Measurements from ENCODE around the gene LMNTD1.
"Not testable (repeated sequence)": the region's sequence is repeated elsewhere in the genome, so short reads cannot be mapped to it uniquely, and the experiment has no call there.

LMNTD1 gene, protein sequence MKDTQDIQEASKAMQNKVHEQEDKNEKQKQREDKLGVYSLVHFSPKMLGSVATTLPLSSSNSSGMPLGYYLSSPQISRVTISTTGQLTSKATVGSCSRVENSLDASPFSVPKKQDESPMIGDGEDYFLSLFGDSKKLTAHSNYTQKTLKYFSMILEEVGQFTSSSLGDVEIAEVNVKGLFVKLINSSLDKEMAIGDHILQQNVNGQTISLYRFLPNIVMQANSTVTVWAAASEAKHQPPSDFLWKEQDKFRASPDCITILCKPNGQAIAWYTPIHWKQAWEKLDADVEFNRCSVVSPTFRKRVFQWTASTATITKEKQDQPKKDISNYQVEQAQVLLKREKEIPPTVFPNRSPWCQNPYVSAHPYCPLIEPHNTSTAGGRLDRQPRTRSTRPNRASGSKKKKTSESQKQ

DNA sequence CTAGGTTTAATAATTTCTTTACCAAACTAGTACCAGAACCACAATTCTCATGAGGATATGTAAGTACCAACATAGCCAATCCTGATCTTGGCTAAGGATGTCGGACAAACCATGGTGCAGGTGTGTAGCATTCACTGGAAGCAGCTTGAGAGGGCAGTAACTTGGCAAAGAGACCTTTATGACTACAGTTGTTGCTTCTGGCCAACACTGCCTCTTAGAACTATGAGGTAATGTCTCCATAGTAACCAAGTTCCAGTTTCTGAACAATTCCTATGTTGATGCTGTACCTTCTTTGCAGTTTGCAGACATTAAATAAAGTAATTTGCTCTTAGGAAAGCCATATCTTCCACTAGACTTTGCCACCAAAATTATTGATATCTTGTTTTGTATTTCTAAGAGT, at the start of gene LMNTD1:
Gene LMNTD1, minus strand, starts transcription at position 186 of the 400 bp plus-strand sequence. CDS start 324 bp downstream, outside the sequence.
- no peak for DNase-seq (ENCODE audit: low read depth in 3 of 3, low spot score in 1 of 3)

DNA sequence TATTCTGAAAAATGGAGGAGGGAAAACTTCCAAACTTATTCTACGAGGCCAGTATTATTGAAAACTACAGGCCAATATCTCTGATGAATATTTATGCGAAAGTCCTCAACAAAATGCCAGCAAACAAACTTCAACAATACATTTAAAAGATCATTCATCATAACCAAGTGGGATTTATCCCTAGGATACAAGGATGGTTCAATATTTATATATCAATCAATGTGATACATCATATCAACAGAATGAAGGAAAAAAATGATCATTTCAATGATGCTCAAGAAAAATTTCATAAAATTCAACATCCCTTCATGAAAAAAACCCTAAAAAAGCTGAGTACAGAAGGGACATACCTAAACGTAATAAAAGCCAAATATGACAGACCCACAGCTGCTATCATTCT, 45.9 kb upstream of the LMNTD1 start:
- no peak for DNase-seq (ENCODE audit: low read depth in 3 of 3, low spot score in 1 of 3)

DNA sequence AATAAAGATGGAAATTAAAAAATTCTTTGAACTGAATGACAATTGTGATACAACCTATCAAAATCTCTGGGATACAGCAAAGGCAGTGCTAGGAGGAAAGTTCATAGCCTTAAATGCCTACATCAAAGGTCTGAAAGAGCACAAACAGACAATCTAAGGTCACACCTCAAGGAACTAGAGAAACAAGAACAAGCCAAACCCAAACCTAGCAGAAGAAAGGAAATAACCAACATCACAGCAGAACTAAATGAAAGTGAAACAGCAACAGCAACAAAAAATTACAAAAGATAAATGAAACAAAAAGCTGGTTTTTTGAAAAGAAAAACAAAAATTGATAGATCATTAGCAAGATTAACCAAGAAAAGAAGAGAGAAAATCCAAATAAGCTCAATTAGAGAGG, 42.4 kb upstream of the LMNTD1 start:
- not testable (repeated sequence) for DNase-seq (ENCODE audit: low read depth in 3 of 3, low spot score in 1 of 3)

DNA sequence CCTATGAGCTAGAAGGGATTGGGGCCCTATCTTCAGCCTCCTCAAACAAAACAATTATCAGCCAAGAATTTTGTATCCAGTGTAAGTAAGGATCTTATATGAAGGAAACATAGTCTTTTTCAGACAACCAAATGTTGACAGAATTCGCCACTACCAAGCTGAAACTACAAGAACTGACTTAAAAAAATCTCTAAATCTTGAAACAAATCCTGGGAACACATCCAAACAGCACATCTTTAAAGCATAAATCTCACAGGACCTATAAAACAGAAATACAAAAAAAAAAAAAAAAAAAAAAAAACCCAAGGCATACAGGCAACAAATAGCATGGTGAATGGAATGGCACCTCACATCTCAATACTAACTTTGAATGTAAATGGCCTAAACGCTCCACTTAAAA, 41.3 kb upstream of the LMNTD1 start:
- no peak for DNase-seq (ENCODE audit: low read depth in 3 of 3, low spot score in 1 of 3)

DNA sequence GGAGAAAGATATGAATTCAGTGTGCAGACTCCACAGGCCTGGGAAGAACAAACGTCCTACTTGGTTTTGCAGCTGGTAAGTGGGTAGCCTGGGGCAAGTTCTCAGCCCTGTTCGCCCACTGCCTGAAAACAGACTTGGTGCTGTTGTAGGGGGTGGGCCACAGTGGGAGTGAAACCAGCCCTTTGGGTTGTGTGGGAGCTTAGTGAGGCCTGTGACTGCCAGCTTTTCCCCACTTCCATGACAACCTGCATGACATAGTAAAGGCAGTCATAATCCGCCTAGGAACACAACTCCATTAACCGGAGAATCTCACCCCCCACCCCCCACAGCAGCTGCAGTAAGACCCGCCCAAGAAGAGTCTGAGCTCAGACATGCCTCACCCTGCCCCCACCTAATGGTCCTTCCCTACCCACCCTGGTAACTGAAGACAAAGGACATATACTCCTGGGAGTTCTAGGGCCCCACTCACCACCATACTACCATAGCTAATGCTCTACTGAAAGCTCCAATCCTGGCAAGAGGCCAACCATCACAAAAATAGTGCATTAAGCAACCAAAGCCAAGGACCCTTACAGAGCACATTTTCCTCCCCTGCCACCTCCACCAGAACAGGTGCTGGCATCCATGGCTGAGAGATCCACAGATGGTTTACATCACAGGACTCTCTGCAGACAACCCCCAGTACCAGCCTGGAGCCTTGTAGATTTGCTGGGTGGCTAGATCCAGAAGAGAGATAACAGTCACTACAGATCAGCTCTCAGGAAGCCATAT, 39.8 kb upstream of the LMNTD1 start:
- no peak for DNase-seq (ENCODE audit: low read depth in 3 of 3, low spot score in 1 of 3)

DNA sequence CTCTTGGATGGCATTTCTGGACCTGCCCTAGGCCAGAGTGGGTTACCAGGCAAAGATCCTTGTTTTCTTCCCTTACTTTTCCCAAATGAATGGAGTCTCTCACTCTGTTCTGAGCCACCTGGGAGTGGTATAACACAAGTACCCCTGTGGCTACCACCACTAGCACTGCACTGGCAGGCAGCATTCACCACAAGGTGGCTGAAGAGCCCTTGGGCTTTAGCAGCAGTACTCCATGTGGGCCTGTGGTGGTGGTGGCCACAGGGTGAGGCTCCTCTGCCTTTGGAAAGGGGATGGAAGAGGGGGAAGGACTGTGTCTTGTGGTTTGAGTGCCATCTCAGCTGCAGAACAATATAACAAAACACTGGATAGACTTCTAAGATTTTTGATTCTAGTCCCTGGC, 38.1 kb upstream of the LMNTD1 start:
- DNase-seq (ENCODE audit: low read depth in 3 of 3, low spot score in 1 of 3), result no peak

DNA sequence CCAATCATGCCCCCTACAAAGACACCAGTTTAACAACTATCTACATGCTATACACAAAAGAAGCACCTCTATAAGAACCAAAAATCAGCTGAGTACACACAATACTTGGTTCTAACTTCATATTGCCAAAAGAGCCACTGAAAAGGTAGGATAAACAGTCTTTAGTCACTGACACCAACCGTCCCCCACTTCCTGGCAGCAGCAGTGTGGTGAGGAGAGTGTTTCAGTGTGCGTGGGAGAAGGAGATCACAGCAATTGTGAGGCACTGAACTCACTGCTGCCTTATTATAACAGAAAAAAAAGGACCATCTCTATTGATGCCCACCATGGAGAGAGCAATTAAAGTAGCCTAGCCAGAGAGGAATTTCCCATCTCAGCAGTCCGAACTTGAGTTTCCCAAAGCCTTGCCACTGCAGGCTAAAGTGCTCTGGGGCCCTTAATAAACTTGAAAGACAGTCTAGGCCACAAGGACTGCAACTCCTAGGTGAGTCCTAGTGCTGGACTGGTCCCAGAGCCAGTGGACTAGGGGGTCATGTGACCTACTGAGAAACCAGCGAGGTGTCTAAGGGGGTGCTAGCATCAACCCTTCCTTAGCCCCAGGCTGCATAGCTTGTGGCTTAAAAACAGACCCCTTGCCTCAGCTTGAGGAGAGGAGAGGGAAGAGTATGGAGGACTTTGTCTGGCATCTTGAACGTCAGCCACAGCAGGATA, 37.1 kb upstream of the LMNTD1 start:
- DNase-seq (ENCODE audit: low read depth in 3 of 3, low spot score in 1 of 3), result peak in 1 of 3 donors; percentile 6

DNA sequence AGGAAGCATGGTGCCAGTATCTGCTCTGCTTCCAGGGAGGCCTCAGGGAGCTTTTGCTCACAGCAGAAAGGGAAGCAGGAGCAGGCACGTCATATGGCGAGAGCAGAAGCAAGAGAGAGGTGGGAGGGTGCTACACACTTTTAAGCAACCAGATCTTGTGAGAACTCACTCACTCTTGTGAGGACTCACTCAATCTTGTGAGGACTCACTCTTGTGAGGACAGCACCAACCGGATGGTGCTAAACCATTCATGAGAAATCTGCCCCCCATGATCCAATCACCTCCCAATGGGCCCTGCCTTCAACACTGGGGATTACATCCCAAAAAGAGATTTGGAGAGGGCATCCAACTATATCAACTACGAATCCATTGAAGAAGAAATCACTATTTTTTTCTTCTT, 34.3 kb upstream of the LMNTD1 start:
- DNase-seq (ENCODE audit: low read depth in 3 of 3, low spot score in 1 of 3), result no peak

DNA sequence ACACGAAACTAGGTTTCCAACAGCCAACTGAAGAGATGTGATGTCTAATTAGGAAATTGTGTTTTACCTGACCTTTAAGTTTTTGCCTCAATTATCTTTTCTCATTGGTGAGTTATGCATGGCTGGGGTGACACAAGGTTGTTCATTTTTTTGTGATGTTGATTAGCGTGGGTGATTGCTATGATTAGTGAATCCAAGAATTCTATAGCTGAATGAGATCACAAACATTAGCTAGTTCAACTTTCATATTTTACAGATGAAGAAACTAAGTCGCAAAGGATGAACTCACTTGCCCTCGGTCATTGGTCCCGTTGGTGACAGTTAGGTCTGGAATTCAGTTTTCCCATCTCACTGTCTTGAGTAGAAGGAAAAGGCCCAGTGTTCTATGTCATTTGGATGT, 32.6 kb upstream of the LMNTD1 start:
- no peak for DNase-seq (ENCODE audit: low read depth in 3 of 3, low spot score in 1 of 3)

DNA sequence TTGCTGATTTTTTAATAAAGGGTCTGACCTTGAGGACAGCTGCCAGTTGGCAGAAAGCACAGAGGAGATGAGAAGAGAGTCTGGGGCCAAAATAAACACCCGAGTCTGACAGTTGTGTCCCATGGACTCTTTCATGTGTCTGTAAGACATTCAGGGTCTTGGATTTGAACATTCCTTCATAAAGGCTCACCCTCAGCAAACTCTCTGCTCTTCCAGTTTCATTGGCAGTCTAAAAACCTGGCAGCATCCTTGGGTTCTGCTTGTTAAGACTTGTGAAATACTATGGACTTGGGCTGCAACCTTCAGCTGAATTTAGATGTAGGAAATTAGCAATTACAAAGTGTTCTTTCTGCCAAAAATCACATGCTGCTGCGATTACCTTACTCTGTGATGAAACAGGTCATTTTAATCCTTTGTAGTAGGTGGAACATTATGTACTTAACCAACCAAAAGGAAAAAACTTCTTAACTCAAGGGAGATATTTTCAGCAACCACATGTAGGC, 32.0 kb upstream of the LMNTD1 start:
- no peak for DNase-seq (ENCODE audit: low read depth in 3 of 3, low spot score in 1 of 3)

DNA sequence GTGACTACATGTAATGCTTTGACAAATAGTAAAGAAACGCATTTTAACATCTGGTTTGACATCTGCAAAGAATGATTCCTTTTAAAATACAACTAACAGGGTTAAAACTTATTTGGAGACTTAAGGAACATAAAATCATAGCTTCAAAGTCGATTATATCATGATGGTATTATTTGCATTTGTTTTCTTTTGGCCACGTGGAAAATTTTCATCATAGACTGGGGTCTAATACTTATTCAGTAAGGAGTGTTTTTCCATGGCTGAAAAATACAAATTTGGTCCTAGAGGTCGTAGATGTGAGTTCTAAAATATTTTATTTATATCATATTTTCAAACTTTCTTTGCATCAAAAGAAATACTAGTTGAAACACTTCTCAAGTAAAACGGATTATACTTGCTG, 31.5 kb upstream of the LMNTD1 start:
- no peak for DNase-seq (ENCODE audit: low read depth in 3 of 3, low spot score in 1 of 3)

DNA sequence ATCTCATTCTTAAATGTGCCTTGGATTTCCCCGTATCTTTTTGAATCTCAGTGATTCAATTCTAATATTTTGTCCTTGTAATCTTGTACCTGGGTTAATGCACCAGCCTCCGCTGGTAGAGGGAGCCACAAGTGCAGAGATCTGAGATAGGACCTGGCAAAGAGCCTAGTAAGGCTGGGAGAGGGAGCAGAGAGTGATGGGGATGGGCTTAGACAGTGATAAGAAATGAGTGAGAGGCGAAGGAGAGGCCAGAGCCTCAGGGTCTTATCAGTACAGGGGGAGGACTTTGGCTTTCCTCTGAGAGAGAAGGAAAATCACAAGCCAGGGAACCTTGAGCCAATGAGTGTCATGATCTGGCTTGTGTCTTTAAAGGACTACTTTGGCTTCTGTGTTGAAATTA, 30.5 kb upstream of the LMNTD1 start:
- DNase-seq (ENCODE audit: low read depth in 3 of 3, low spot score in 1 of 3), result no peak

DNA sequence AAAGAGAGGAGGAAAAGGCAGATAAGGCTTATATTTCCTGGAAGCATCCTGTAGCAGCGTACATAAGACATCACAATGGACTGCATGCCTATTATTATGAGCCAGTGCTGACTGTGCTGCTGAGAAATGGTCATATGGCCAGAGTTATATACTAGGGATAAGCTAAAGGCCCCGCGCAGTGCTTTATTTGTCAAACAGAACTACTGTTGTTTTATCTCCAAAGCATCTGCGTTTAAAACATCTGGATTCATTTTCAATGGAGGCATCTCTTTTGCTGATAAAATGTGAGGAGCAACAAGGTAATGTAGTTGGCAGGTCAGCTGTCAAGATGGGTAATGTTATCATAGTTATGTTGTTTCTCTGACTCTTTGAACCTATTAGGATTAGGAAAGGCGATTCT, 28.0 kb upstream of the LMNTD1 start:
- no peak for DNase-seq (ENCODE audit: low read depth in 3 of 3, low spot score in 1 of 3)

DNA sequence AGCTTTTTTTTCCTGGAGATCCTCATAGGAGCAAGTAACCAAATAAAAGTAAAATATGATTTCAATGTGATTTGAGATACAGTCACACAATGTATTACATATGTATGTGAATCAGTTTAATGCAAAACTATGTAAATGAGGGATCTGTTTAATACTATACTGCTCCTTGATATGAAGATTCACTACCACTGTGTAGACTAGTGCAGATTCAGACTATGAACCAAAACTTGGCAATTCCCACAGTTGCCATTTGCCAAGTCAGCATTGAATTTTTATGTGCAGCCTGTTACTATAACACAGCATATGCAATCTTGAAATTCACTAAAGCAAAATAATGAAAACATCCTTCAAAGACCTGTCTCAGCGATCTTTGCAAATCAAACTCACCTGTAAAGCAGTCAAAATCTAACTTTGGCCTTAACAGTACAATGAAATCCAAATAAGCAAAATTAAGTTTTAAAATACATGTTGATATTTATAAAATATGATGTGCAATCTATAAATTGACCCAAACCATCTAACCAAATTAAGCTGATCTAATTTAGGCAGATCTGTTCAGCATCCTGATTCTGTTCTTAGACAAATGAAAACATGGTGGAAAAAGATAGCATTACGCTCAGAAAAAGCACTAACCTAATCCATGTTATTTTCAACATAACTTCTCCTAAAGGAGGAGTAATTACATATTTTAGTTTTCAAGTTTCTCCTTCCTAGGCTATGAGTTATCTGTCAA, 25.5 kb upstream of the LMNTD1 start:
- DNase-seq (ENCODE audit: low read depth in 3 of 3, low spot score in 1 of 3), result no peak

DNA sequence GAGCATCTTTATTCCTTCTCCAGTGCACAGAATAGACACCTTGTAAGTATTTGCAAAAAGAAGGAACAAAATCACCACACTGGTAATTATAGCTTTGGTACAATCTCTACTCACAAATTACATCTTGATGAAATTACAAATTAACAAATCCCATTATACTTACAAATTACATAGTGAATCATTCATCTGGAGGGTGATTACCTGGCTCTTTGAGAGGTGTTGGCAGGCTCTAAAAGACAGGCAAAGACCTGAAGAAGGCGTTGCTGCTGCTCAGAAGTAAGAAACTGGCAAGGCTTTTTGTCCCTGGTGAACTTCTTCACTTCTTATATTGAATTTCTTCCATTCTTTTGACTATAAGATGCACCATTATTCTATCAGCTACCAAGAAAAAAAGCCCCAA, 21.7 kb upstream of the LMNTD1 start:
- no peak for DNase-seq (ENCODE audit: low read depth in 3 of 3, low spot score in 1 of 3)

DNA sequence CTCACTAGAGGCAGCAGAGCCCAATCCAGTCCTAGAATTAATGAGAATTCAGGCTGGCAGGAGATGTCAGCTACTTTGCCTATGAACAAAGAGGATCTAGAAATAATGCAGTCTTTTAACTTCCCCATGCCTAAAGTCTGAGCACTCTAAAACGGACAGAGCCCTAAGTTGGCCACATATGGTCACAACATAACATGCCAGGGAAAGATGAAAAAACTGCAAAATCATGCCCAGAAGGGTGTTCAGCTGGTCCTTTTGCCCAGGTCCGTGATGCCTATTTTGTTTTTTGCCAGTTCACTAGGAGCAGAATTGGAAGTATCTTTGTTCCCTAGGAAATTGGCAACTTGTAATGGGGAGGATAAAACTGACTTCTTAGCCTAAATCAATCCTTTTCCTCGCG, 20.3 kb upstream of the LMNTD1 start:
- no peak for DNase-seq (ENCODE audit: low read depth in 3 of 3, low spot score in 1 of 3)

DNA sequence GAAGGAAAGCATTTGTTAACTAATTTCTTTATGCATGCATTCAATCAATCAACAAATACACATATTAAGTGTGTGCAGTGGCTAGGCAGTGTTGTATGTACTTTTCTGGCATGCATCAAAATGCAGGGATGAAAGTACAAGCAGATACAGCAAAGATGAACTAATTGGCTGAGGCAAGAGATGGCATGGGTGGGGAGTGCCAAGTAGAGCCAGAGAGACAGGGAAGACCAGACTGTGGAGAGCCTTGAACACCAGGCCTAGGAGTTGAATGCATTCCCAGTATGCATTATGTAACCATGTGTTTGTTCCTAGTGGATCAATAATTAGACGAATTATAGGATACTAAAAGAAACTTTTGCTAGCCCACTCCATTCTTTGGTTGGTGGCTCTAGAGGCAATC, 17.3 kb upstream of the LMNTD1 start:
- no peak for DNase-seq (ENCODE audit: low read depth in 3 of 3, low spot score in 1 of 3)

DNA sequence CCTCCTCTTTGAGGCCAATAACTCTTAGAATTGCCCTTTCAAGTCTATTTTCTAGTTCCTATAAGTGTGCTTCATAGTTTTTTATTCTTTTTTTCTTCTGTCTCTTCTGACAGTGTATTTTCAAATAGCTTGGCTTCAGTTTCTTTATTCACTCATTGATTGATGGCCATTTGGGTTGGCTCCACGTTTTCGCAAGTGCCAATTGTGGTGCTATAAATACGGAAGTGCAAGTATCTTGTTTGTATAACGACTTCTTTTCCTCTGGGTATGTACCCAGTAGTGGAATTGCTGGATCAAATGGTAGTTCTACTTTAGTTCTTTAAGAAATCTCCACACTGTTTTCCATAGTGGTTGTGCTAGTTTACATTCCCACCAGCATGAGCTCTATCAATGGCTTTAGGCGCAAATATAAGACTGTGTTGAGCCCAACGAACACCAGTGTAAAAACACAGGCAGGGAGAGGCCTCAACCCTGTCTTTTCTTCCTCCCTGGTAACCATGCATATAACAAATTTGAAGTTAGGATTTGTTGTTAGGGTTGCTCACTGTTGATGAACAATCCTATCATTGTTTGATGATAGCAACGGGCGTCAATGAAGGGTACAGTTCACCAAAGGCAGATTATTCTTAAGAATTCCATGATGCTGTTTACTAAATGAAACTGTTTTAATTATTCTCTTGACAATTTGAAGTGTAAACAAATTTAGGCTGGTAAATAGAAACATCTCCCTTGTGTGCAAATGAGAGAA, 13.3 kb upstream of the LMNTD1 start:
- no peak for DNase-seq (ENCODE audit: low read depth in 3 of 3, low spot score in 1 of 3)

DNA sequence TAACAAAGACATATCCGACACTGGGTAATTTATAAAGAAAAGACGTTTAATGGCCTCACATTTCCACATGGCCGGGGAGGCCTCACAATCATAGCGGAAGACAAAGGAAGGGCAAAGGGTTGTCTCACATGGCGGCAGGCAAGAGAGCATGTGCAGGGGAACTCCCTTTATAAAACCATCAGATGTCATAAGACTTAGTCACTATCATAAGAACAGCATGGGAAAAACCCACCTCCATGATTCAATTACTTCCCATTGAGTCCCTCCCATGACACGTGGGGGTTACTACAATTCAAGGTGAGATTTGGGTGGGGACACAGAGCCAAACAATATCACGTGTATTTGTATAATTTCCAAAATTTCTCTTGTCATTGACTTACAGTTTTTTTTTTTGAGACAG, 5.5 kb upstream of the LMNTD1 start:
- DNase-seq (ENCODE audit: low read depth in 3 of 3, low spot score in 1 of 3), result no peak

DNA sequence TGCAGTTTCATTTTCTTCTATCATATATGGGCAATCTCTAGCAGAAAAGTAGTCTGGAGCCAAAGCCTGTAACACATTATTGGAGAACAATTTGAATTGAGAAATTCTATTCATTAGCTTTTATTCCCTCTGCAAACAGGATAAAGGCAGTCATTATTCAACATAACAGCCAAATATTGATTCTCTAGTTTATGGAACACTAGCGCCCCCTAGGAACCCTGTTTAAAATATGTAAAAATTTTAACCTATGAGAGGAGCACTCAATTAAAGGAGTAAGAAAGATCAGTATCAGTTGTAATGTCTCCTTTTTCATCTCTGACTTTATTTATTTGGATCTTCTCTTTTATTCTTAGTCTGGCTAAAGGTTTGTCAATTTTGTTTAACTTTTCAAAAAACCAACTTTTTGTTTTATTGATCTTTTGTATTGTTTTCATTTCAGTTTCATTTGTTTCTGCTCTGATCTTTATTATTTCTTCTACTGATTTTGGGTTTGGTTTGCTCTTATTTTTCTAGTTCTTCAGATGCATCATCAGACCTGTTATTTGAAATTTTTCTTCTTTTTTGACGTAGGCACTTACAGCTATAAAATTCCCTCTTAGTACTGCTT, 4.8 kb upstream of the LMNTD1 start:
- DNase-seq (ENCODE audit: low read depth in 3 of 3, low spot score in 1 of 3), result no peak
